Stimulated activated CD4-positive, alpha-beta T cell treated with anti-CD3 and anti-CD28 coated beads, Interleukin-2, amount 100 ng/mL, for 4 hours (primary cell): ENCODE data around the gene ZFX.
"Not testable (repeated sequence)": the region's sequence is repeated elsewhere in the genome, so short reads cannot be mapped to it uniquely, and the experiment has no call there.

Experiments used
- DNase-seq: peaks from one replicate; pipeline ENCODE4 v3.0.0-alpha.2; 2020; ENCODE audit warnings: low read depth

Gene ZFX

GRCh38 chrX:24151513-24151912 is 2.0 kb downstream of the ZFX start:
- DNase-seq = no peak

- no peak for DNase-seq
Observed at GRCh38 chrX:24153178-24153795, 3.8 kb downstream of the ZFX start.

GRCh38 chrX:24153796-24154189 is 4.3 kb downstream of the ZFX start:
- DNase-seq = no peak

GRCh38 chrX:24154490-24155034 is 5.0 kb downstream of the ZFX start:
- DNase-seq = peak; percentile 13

- not testable (repeated sequence) for DNase-seq
Observed at GRCh38 chrX:24155747-24156146, 6.2 kb downstream of the ZFX start.

- DNase-seq = no peak
Observed at GRCh38 chrX:24156177-24156576, 6.6 kb downstream of the ZFX start.

GRCh38 chrX:24158881-24159280 is 9.4 kb downstream of the ZFX start:
- DNase-seq = no peak

- DNase-seq = no peak
Observed at GRCh38 chrX:24166078-24166477, 16.5 kb downstream of the ZFX start.

GRCh38 chrX:24167719-24168472 is 18.4 kb downstream of the ZFX start:
- no peak for DNase-seq

- no peak for DNase-seq
Observed at GRCh38 chrX:24168807-24169206, 19.3 kb downstream of the ZFX start.

- no peak for DNase-seq
Observed at GRCh38 chrX:24169211-24169610, 19.7 kb downstream of the ZFX start.

- DNase-seq = no peak
Observed at GRCh38 chrX:24173115-24173847, 23.8 kb downstream of the ZFX start.

- no peak for DNase-seq
Observed at GRCh38 chrX:24175276-24175675, 25.7 kb downstream of the ZFX start.

GRCh38 chrX:24178441-24178840 is 28.9 kb downstream of the ZFX start:
- DNase-seq = no peak

GRCh38 chrX:24184018-24184417 is 34.5 kb downstream of the ZFX start:
- no peak for DNase-seq

GRCh38 chrX:24186483-24186882 is 37.0 kb downstream of the ZFX start:
- DNase-seq = no peak

- DNase-seq = no peak
Observed at GRCh38 chrX:24186986-24187385, 37.5 kb downstream of the ZFX start.

GRCh38 chrX:24189490-24189889 is 40.0 kb downstream of the ZFX start:
- DNase-seq = no peak

GRCh38 chrX:24190500-24191156 is 41.1 kb downstream of the ZFX start:
- no peak for DNase-seq

- DNase-seq = no peak
Observed at GRCh38 chrX:24196509-24196908, 47.0 kb downstream of the ZFX start.

GRCh38 chrX:24198101-24198500 is 48.6 kb downstream of the ZFX start:
- no peak for DNase-seq

- DNase-seq = no peak
Observed at GRCh38 chrX:24200133-24200532, 50.6 kb downstream of the ZFX start.
